Liver (tissue), 3 donors: ENCODE data around the gene CHL1.

Experiments used
- GABPA ChIP-seq, 2 donors: IDR thresholded peaks in 1 of 2; conservative IDR thresholded peaks in 1 of 2; 2 replicates each; pipeline ENCODE4 v1.6.1; 2016; ENCODE audit warnings: antibody characterized with exemption in 2 of 2, mild to moderate bottlenecking in 1 of 2, moderate library complexity in 1 of 2
- JUND ChIP-seq, 2 donors: IDR thresholded peaks; 2 replicates each; pipeline ENCODE4 v1.6.1; 2016; ENCODE audit warnings: antibody characterized with exemption in 2 of 2
- RAD21 ChIP-seq, 2 donors: IDR thresholded peaks; 2 replicates each; pipeline ENCODE4 v1.6.1; 2016; ENCODE audit warnings: antibody characterized with exemption in 2 of 2, mild to moderate bottlenecking in 2 of 2
- RXRA ChIP-seq, 2 donors: IDR thresholded peaks; 2 replicates each; pipeline ENCODE4 v1.6.1; 2017 to 2018; ENCODE audit warnings: antibody characterized with exemption in 2 of 2, mild to moderate bottlenecking in 1 of 2
- TF ChIP-seq, protein P1 (sequence below): fragments of 150-350 bp; IDR thresholded peaks from 2 replicates; pipeline ENCODE4 v1.5.1; 2017; ENCODE audit warnings: improper control_type of control experiment, low read depth, low read length; ENCODE audit not compliant: missing input control
- TF ChIP-seq, protein P2 (sequence below): IDR thresholded peaks from 2 replicates; pipeline ENCODE4 v1.6.1; 2016; ENCODE audit warnings: antibody characterized with exemption, mild to moderate bottlenecking
- TF ChIP-seq, protein P3 (sequence below): IDR thresholded peaks from 2 replicates; pipeline ENCODE4 v1.6.1; 2016; ENCODE audit warnings: antibody characterized with exemption
- donor health status: healthy.
- donor health status: healthy.

DNA sequence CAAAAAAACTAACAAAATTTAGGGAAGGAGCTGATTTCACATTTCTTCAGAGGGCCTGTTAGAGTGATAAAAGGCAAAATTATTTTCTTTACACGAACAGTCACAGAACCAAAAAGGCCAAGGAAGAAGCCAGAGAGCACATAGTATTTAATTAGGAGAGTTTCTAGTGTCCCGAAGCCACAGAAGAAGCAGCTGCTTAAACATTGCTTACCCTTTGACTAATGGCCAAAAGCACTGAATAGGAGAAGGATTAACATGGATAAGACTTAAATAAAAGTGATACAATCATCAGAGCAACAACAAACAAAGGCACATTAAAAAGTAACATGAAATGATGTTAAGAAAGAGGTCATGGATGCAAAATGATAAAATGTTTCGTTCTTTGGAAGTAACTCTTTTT, 98.6 kb downstream of the CHL1 start:
- TF ChIP-seq, protein P1, sequence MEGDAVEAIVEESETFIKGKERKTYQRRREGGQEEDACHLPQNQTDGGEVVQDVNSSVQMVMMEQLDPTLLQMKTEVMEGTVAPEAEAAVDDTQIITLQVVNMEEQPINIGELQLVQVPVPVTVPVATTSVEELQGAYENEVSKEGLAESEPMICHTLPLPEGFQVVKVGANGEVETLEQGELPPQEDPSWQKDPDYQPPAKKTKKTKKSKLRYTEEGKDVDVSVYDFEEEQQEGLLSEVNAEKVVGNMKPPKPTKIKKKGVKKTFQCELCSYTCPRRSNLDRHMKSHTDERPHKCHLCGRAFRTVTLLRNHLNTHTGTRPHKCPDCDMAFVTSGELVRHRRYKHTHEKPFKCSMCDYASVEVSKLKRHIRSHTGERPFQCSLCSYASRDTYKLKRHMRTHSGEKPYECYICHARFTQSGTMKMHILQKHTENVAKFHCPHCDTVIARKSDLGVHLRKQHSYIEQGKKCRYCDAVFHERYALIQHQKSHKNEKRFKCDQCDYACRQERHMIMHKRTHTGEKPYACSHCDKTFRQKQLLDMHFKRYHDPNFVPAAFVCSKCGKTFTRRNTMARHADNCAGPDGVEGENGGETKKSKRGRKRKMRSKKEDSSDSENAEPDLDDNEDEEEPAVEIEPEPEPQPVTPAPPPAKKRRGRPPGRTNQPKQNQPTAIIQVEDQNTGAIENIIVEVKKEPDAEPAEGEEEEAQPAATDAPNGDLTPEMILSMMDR, result no peak
- TF ChIP-seq, protein P2, sequence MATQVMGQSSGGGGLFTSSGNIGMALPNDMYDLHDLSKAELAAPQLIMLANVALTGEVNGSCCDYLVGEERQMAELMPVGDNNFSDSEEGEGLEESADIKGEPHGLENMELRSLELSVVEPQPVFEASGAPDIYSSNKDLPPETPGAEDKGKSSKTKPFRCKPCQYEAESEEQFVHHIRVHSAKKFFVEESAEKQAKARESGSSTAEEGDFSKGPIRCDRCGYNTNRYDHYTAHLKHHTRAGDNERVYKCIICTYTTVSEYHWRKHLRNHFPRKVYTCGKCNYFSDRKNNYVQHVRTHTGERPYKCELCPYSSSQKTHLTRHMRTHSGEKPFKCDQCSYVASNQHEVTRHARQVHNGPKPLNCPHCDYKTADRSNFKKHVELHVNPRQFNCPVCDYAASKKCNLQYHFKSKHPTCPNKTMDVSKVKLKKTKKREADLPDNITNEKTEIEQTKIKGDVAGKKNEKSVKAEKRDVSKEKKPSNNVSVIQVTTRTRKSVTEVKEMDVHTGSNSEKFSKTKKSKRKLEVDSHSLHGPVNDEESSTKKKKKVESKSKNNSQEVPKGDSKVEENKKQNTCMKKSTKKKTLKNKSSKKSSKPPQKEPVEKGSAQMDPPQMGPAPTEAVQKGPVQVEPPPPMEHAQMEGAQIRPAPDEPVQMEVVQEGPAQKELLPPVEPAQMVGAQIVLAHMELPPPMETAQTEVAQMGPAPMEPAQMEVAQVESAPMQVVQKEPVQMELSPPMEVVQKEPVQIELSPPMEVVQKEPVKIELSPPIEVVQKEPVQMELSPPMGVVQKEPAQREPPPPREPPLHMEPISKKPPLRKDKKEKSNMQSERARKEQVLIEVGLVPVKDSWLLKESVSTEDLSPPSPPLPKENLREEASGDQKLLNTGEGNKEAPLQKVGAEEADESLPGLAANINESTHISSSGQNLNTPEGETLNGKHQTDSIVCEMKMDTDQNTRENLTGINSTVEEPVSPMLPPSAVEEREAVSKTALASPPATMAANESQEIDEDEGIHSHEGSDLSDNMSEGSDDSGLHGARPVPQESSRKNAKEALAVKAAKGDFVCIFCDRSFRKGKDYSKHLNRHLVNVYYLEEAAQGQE, result no peak
- TF ChIP-seq RXRA (IDR thresholded peaks at IDR 0.05) (no peak), GABPA (IDR thresholded peaks at IDR 0.05 in 1 of 2, conservative IDR thresholded peaks at IDR 0.05 in 1 of 2) (no peak), JUND (IDR thresholded peaks at IDR 0.05) (no peak), RAD21 (IDR thresholded peaks at IDR 0.05) (no peak)
- TF ChIP-seq, protein P3, sequence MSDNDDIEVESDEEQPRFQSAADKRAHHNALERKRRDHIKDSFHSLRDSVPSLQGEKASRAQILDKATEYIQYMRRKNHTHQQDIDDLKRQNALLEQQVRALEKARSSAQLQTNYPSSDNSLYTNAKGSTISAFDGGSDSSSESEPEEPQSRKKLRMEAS, result no peak
